K562 (cell line): ENCODE results near the gene RBM20. TPM values are rescaled to one million over a fixed set of nuclear protein-coding genes. Genes with fewer than 3 reads are reported as not detected.

Experiments
- ATAC-seq: fragments of 200-7000 bp; cut with Tn5 transposase; 3 replicates; pipeline ENCODE4 v1.9.1; 2020; ENCODE audit warnings: moderate library complexity
- BruUV-seq: library from RNA; stranded (reverse); fragments of 400-500 nt; replicated peaks from 2 replicates; lab custom pipeline; 2021; lab: Mats Ljungman, UMichigan
- CTCF ChIA-PET: fragments of 300-600 bp; formaldehyde crosslinking; extraction: SDS; loops from one replicate; lab custom pipeline; 2021; ENCODE audit warnings: low intra/inter-chr PET ratio; lab: Yijun Ruan, JAX
- POLR2A ChIA-PET: fragments of 300-600, 350-650 bp; sonication (Branson Sonifier 250); formaldehyde crosslinking; extraction: SDS; loops from one replicate; lab custom pipeline; 2021; ENCODE audit warnings: antibody characterized with exemption, inconsistent platforms; lab: Yijun Ruan, JAX
- DNase-seq, 4 experiments: peaks; one replicate each; pipeline versions ENCODE4 v3.0.0 to v3.0.0-alpha.2; 2011 to 2018; ENCODE audit warnings: low spot score in 3 of 4, mixed read lengths in 3 of 4; ENCODE audit errors: extremely low read depth in 1 of 4
- FAIRE-seq: peaks from 2 replicates; lab custom pipeline; 2011; peaks lifted over from hg19 to GRCh38; lab: Jason Lieb, UNC
- H2AFZ ChIP-seq: 2 replicates; pipeline ENCODE4 v1.6.0; 2011; ENCODE audit warnings: low read depth, low read length, control low read depth, inconsistent platforms
- H3K27ac ChIP-seq: fragments of 200-600 bp; 3 replicates; pipeline ENCODE4 v1.8.0; 2011; ENCODE audit warnings: low read depth, mild to moderate bottlenecking, control low read depth, inconsistent platforms, low read length, moderate library complexity, mixed read lengths; ENCODE audit errors: extremely low read depth
- H3K27me3 ChIP-seq, 2 experiments: fragments of 300-600 bp in 1 of 2; 2 replicates in 1 of 2; 3 replicates in 1 of 2; pipeline versions ENCODE4 v1.6.0 to v1.8.0; 2011; ENCODE audit warnings: inconsistent platforms in 2 of 2, low read length in 2 of 2, mild to moderate bottlenecking in 1 of 2, mixed read lengths in 1 of 2, moderate library complexity in 1 of 2; ENCODE audit not compliant: control insufficient read depth in 2 of 2, insufficient read depth in 2 of 2
- H3K36me3 ChIP-seq: fragments of 300-600 bp; 3 replicates; pipeline ENCODE4 v1.8.0; 2011; ENCODE audit warnings: mild to moderate bottlenecking, low read length, inconsistent platforms; ENCODE audit not compliant: control insufficient read depth, insufficient read depth
- H3K4me1 ChIP-seq, 2 experiments: fragments of 200-600 bp in 1 of 2; replicated peaks in 1 of 2; 2 replicates in 1 of 2; 3 replicates in 1 of 2; pipeline versions ENCODE4 v1.5.1 to v1.8.0; 2011; ENCODE audit warnings: inconsistent platforms in 2 of 2, low read length in 2 of 2, mild to moderate bottlenecking in 1 of 2, mixed read lengths in 1 of 2, moderate library complexity in 1 of 2; ENCODE audit not compliant: control insufficient read depth in 2 of 2, insufficient read depth in 2 of 2
- H3K4me2 ChIP-seq: 2 replicates; pipeline ENCODE4 v1.6.1; 2011; ENCODE audit warnings: low read length, control low read depth, inconsistent platforms, mixed read lengths; ENCODE audit not compliant: insufficient read depth
- H3K4me3 ChIP-seq: fragments of 200-600 bp; sonication (generic), shearing (Covaris generic); 2 replicates; pipeline ENCODE4 v1.5.1; 2016; ENCODE audit warnings: control low read depth, inconsistent platforms
- H3K79me2 ChIP-seq: fragments of 200-600 bp; 3 replicates; pipeline ENCODE4 v1.8.0; 2011; ENCODE audit warnings: low read length, inconsistent platforms; ENCODE audit not compliant: control insufficient read depth, insufficient read depth
- H3K9ac ChIP-seq, 2 experiments: 2 replicates each; pipeline versions ENCODE4 v1.6.0 to v1.6.1; 2011; ENCODE audit warnings: low read depth in 2 of 2, low read length in 2 of 2, control low read depth in 1 of 2, inconsistent platforms in 1 of 2, mild to moderate bottlenecking in 1 of 2, mixed read lengths in 1 of 2; ENCODE audit not compliant: insufficient read depth in 1 of 2
- H3K9me1 ChIP-seq: one replicate; pipeline ENCODE4 v1.6.0; 2011; ENCODE audit warnings: inconsistent platforms, mild to moderate bottlenecking, low read length, moderate library complexity; ENCODE audit not compliant: control insufficient read depth, insufficient read depth
- H3K9me3 ChIP-seq: replicated peaks from 2 replicates; pipeline ENCODE4 v1.5.1; 2011; ENCODE audit warnings: low read depth, low read length, inconsistent platforms; ENCODE audit not compliant: control insufficient read depth, insufficient read depth
- H4K20me1 ChIP-seq: replicated peaks from 2 replicates; pipeline ENCODE4 v1.6.1; 2011; ENCODE audit warnings: low read length, inconsistent platforms, mixed read lengths; ENCODE audit not compliant: control insufficient read depth, insufficient read depth
- CGGBP1 ChIP-seq: fragments of 250-450 bp; sonication (Bioruptor Pico); IDR thresholded peaks from 2 replicates; pipeline ENCODE4 v1.9.0; 2021; ENCODE audit warnings: mild to moderate bottlenecking
- FOXA1 ChIP-seq: fragments of 450-650 bp; IDR thresholded peaks from 2 replicates; pipeline ENCODE4 v1.6.1; 2016; ENCODE audit warnings: mild to moderate bottlenecking, borderline replicate concordance
- HOMEZ ChIP-seq: fragments of 250-450 bp; sonication (Bioruptor Pico); IDR thresholded peaks from 2 replicates; pipeline ENCODE4 v1.4.0; 2020; ENCODE audit warnings: mild to moderate bottlenecking, moderate library complexity
- MAFG ChIP-seq: fragments of 450-650 bp; conservative IDR thresholded peaks from 2 replicates; pipeline ENCODE4 v1.6.1; 2016; ENCODE audit warnings: missing genetic modification characterization, missing compliant biosample characterization
- MTF1 ChIP-seq: fragments of 250-450 bp; sonication (Bioruptor Pico); IDR thresholded peaks from 2 replicates; pipeline ENCODE4 v1.9.0; 2021; ENCODE audit warnings: moderate library complexity, mild to moderate bottlenecking, inconsistent platforms, borderline replicate concordance
- NR0B1 ChIP-seq: fragments of 450-650 bp; IDR thresholded peaks from one replicate; pipeline ENCODE4 v1.6.1; 2018; ENCODE audit warnings: mild to moderate bottlenecking, moderate library complexity; ENCODE audit not compliant: partially characterized antibody
- NUFIP1 ChIP-seq: fragments of 450-650 bp; IDR thresholded peaks from 2 replicates; pipeline ENCODE4 v1.6.1; 2018; ENCODE audit not compliant: partially characterized antibody
- TSHZ1 ChIP-seq: fragments of 250-450 bp; sonication (Bioruptor Pico); IDR thresholded peaks from 2 replicates; pipeline ENCODE4 v1.4.0; 2020; ENCODE audit warnings: mild to moderate bottlenecking, moderate library complexity
- ZNF280A ChIP-seq: fragments of 450-650 bp; IDR thresholded peaks from 2 replicates; pipeline ENCODE4 v1.6.1; 2018; ENCODE audit warnings: mild to moderate bottlenecking, low read depth; ENCODE audit not compliant: partially characterized antibody
- WGBS: fragments of 100-300 bp; shearing (Covaris generic); methylation state at CpG from one replicate; pipeline ENCODE4 v1.1.6; 2016; ENCODE audit warnings: low coverage, mixed read lengths; ENCODE audit not compliant: insufficient coverage; ENCODE audit errors: missing lambda C conversion rate; 5-methylcytosine and 5-hydroxymethylcytosine counted together
- in situ Hi-C: fragments of 300-500 bp; cut with MboI; formaldehyde crosslinking; loops from 4 replicates; pipeline ENCODE4 v1.15.0; 2018; ENCODE audit warnings: inconsistent platforms, mixed read lengths
- intact Hi-C: fragments of 100-400 bp; cut with micrococcal nuclease; formaldehyde crosslinking; loops from 2 replicates; pipeline ENCODE4 v1.14.2; 2022
- polyA plus RNA-seq, 8 experiments: library from polyadenylated mRNA; depleted of rRNA in 4 of 8; stranded (reverse) in 5 of 8; unstranded in 3 of 8; fragments of >200 nt; fragmentation: Nextera tagmentation in 2 of 8; fragmentation: Illumina TruSeq in 1 of 8; extraction: Ambion mirVana in 2 of 8; extraction: Trizol in 1 of 8; gene quantifications; 2 replicates each; pipeline versions ENCODE4 v1.2.1 to v1.2.3, GENCODE V29; 2011 to 2014; ENCODE audit warnings: inconsistent platforms in 1 of 8, missing spikeins in 1 of 8
- total RNA-seq, 7 experiments: library from RNA; depleted of rRNA in 6 of 7; stranded (reverse); fragments of >200 nt in 6 of 7; fragmentation: Illumina TruSeq in 2 of 7; extraction: Trizol in 2 of 7; gene quantifications; 2 replicates each; pipeline versions ENCODE4 v1.2.1 to v1.2.3, GENCODE V29; 2011 to 2021; ENCODE audit warnings: low replicate concordance in 1 of 7

RBM20 gene
- total and polyA plus RNA-seq, 9 of the 15 experiments (the other 6 are each of a cell fraction or from before 2014, with no cell fraction given) = 0.63 to 5.7 (median 3.2) TPM

GRCh38 chr10:110811791-110812581 is 167.8 kb downstream of the RBM20 start (continued):
- TF ChIP-seq NR0B1 = no peak
- TF ChIP-seq, all 486 proteins: peak for 1

- Histone ChIP-seq H3K27ac (no peak overlapping the region), H3K9ac (no peak overlapping the region), H3K4me2 (no peak overlapping the region), H3K4me3 (no peak overlapping the region), H3K79me2 (no peaks in the 10 kb centered on the region), H3K27me3 (no peaks in the 10 kb centered on the region), H3K9me1 (no peaks in the 10 kb centered on the region), H3K36me3 (peaks cover 8% of the 10 kb centered on the region; the same call in 2 of the 3 replicates), H3K4me1 (peaks cover 0 to 4% of the 10 kb centered on the region in 2 experiments; a peak in 1 of 5 replicates), H4K20me1 (no peaks in the 10 kb centered on the region), H2AFZ (no peak overlapping the region), H3K9me3 (no peaks in the 10 kb centered on the region)
- no TSS peak for BruUV-seq
- CTCF ChIA-PET = no interaction called here
- ATAC-seq (no peak), DNase-seq (no peak), FAIRE-seq (no peak)
- intact Hi-C loops = no loop called here
- POLR2A ChIA-PET = no interaction called here
- WGBS = 84% methylated on average over 4 of the region's 12 CpGs
- in situ Hi-C loops = no loop called here
- no peak for TF ChIP-seq HOMEZ (CRISPR knock-in tag)
- TF ChIP-seq FOXA1 = no peak
- no peak for TF ChIP-seq ZNF280A
- no peak for TF ChIP-seq NUFIP1
- no peak for TF ChIP-seq CGGBP1 (CRISPR knock-in tag)
- TF ChIP-seq TSHZ1 = no peak
- TF ChIP-seq MAFG (tag) = no peak
- TF ChIP-seq MTF1 (CRISPR knock-in tag) = no peak
Measured at GRCh38 chr10:110812583-110812982, 168.4 kb downstream of the RBM20 start.
